Measurements from ENCODE around the gene CEND1. TPM values are rescaled to one million over a fixed set of nuclear protein-coding genes. Genes with fewer than 3 reads are reported as not detected.

The CEND1 gene
- total RNA-seq, 1 donor from 2014 or later: 0.27 TPM

GRCh38 chr11:830295-831117 lies 40.6 kb upstream of the CEND1 start:
- peak overlapping the region; percentile 58 for H3K4me3 Mint-ChIP-seq (ENCODE audit: unreplicated experiment)
- H3K9me3 Mint-ChIP-seq (ENCODE audit: unreplicated experiment): no peaks in the 10 kb centered on the region
- no peaks in the 10 kb centered on the region for H3K27me3 Mint-ChIP-seq (ENCODE audit: unreplicated experiment)
- H3K4me1 Mint-ChIP-seq (ENCODE audit: unreplicated experiment): peaks cover 67% of the 10 kb centered on the region
- DNase-seq (ENCODE audit: extremely low spot score, unreplicated experiment): no peak
- no peak overlapping the region for H3K27ac Mint-ChIP-seq (ENCODE audit: unreplicated experiment)
- no peak for TF ChIP-seq CTCF (IDR thresholded peaks at IDR 0.05)
- no peaks in the 10 kb centered on the region for H3K36me3 Mint-ChIP-seq (ENCODE audit: unreplicated experiment)

- peak overlapping the region; percentile 54 for H3K27ac Mint-ChIP-seq (ENCODE audit: unreplicated experiment)
- peaks cover 5% of the 10 kb centered on the region for H3K36me3 Mint-ChIP-seq (ENCODE audit: unreplicated experiment)
- no peaks in the 10 kb centered on the region for H3K27me3 Mint-ChIP-seq (ENCODE audit: unreplicated experiment)
- no peak for TF ChIP-seq CTCF (IDR thresholded peaks at IDR 0.05)
- peak overlapping the region; percentile 58 for H3K4me3 Mint-ChIP-seq (ENCODE audit: unreplicated experiment)
- peaks cover 62% of the 10 kb centered on the region for H3K4me1 Mint-ChIP-seq (ENCODE audit: unreplicated experiment)
- H3K9me3 Mint-ChIP-seq (ENCODE audit: unreplicated experiment): no peaks in the 10 kb centered on the region
- no peak for DNase-seq (ENCODE audit: extremely low spot score, unreplicated experiment)
Observed at GRCh38 chr11:829847-830294, 40.0 kb upstream of the CEND1 start.

GRCh38 chr11:829176-829846 lies 39.4 kb upstream of the CEND1 start:
- Mint-ChIP-seq H3K9me3 (ENCODE audit: unreplicated experiment) (no peaks in the 10 kb centered on the region), H3K4me3 (ENCODE audit: unreplicated experiment) (peak overlapping the region; percentile 58), H3K27me3 (ENCODE audit: unreplicated experiment) (no peaks in the 10 kb centered on the region), H3K4me1 (ENCODE audit: unreplicated experiment) (peaks cover 56% of the 10 kb centered on the region), H3K36me3 (ENCODE audit: unreplicated experiment) (peaks cover 7% of the 10 kb centered on the region), H3K27ac (ENCODE audit: unreplicated experiment) (peak overlapping the region; percentile 54)
- DNase-seq (ENCODE audit: extremely low spot score, unreplicated experiment): no peak
- no peak for TF ChIP-seq CTCF (IDR thresholded peaks at IDR 0.05)

DNA sequence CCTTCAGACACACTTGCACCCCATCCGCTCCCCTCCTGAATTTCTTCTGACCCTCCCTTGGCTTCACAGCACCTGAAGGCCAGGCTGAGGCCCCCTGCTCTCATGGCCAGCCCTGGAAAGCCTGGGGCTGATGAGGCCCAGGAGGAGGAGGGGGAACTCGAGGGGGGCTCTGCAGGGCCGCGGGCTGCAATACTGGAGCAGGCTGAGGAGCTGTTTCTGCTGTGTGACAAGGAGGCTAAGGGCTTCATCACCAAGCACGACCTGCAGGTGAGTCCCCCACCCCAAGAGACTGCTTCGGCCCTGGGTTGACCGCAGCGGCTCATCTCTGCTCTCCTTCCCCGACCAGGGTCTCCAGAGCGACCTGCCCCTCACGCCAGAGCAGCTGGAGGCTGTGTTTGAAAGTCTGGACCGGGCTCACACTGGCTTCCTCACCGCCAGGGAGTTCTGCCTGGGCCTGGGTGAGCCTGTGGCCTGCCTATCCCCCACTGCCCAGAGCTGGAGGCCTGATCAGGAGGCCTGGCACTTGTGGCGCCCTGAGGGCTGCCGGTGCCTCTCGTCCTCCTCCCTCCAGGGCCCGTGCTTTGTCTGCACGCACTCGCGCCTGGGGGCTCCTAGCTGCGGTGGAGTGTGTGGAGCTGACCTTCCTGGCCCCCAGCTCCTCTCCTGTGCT lies 38.8 kb upstream of the CEND1 start:
- TF ChIP-seq CTCF (IDR thresholded peaks at IDR 0.05): no peak
- H3K27ac Mint-ChIP-seq (ENCODE audit: unreplicated experiment): peak overlapping the region; percentile 54
- no peak for DNase-seq (ENCODE audit: extremely low spot score, unreplicated experiment)
- H3K9me3 Mint-ChIP-seq (ENCODE audit: unreplicated experiment): no peaks in the 10 kb centered on the region
- H3K27me3 Mint-ChIP-seq (ENCODE audit: unreplicated experiment): no peaks in the 10 kb centered on the region
- H3K4me3 Mint-ChIP-seq (ENCODE audit: unreplicated experiment): no peak overlapping the region
- H3K36me3 Mint-ChIP-seq (ENCODE audit: unreplicated experiment): peaks cover 7% of the 10 kb centered on the region
- H3K4me1 Mint-ChIP-seq (ENCODE audit: unreplicated experiment): peaks cover 49% of the 10 kb centered on the region

DNA sequence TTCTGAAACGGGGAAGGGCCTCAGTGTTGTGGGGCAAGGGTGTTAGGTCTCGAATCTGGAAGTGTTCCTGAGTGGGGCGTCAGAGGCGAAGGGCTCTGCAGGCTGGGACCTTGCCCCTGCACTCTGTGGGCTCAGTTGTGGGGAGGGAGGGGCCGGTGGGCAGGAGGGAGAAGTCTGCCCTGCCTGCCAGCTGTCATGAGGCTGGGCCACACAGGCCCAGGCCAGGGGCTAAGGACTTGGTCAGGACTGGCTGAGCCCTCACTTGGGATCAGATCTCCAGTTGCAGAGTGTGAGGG lies 38.0 kb upstream of the CEND1 start, which contains the start of gene CRACR2B:
Gene CRACR2B, plus strand, starts transcription at position 23 of the 296 bp plus-strand sequence. CDS start 689 bp downstream, outside the sequence.
- peaks cover 7% of the 10 kb centered on the region for H3K36me3 Mint-ChIP-seq (ENCODE audit: unreplicated experiment)
- H3K9me3 Mint-ChIP-seq (ENCODE audit: unreplicated experiment): no peaks in the 10 kb centered on the region
- TF ChIP-seq CTCF (IDR thresholded peaks at IDR 0.05): no peak
- no peak for DNase-seq (ENCODE audit: extremely low spot score, unreplicated experiment)
- peaks cover 49% of the 10 kb centered on the region for H3K4me1 Mint-ChIP-seq (ENCODE audit: unreplicated experiment)
- H3K27ac Mint-ChIP-seq (ENCODE audit: unreplicated experiment): peak within 1 kb of the TSS; percentile 54
- H3K4me3 Mint-ChIP-seq (ENCODE audit: unreplicated experiment): peak within 1 kb of the TSS; percentile 40
- H3K27me3 Mint-ChIP-seq (ENCODE audit: unreplicated experiment): no peaks in the 10 kb centered on the region
